ENCODE data around the gene CLIP4.

Gene CLIP4

GRCh38 chr2:29226808-29227207 lies 111.6 kb downstream of the CLIP4 start:
- Histone ChIP-seq H3K27me3 (ENCODE audit: insufficient read depth, low read depth) (no peaks in the 10 kb centered on the region), H3K4me1 (ENCODE audit: low read depth, poor library complexity, severe bottlenecking) (no peaks in the 10 kb centered on the region), H4K20me1 (ENCODE audit: insufficient read depth) (no peaks in the 10 kb centered on the region), H2AFZ (ENCODE audit: low read depth) (no peak overlapping the region), H3K9ac (no peak overlapping the region), H3K4me2 (no peak overlapping the region), H3K79me2 (ENCODE audit: insufficient read depth, low read depth) (no peaks in the 10 kb centered on the region), H3K36me3 (ENCODE audit: insufficient read depth) (no peaks in the 10 kb centered on the region), H3K4me3 (IDR thresholded peaks at IDR 0.05; ENCODE audit: insufficient read depth, low read depth, low read length) (no peak overlapping the region), H3K27ac (no peak overlapping the region)
- TF ChIP-seq, protein P1, sequence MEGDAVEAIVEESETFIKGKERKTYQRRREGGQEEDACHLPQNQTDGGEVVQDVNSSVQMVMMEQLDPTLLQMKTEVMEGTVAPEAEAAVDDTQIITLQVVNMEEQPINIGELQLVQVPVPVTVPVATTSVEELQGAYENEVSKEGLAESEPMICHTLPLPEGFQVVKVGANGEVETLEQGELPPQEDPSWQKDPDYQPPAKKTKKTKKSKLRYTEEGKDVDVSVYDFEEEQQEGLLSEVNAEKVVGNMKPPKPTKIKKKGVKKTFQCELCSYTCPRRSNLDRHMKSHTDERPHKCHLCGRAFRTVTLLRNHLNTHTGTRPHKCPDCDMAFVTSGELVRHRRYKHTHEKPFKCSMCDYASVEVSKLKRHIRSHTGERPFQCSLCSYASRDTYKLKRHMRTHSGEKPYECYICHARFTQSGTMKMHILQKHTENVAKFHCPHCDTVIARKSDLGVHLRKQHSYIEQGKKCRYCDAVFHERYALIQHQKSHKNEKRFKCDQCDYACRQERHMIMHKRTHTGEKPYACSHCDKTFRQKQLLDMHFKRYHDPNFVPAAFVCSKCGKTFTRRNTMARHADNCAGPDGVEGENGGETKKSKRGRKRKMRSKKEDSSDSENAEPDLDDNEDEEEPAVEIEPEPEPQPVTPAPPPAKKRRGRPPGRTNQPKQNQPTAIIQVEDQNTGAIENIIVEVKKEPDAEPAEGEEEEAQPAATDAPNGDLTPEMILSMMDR (conservative IDR thresholded peaks at IDR 0.05; ENCODE audit: low read depth, low read length) = no peak

- Histone ChIP-seq H3K36me3 (ENCODE audit: insufficient read depth) (no peaks in the 10 kb centered on the region), H3K4me3 (IDR thresholded peaks at IDR 0.05; ENCODE audit: insufficient read depth, low read depth, low read length) (no peak overlapping the region), H4K20me1 (ENCODE audit: insufficient read depth) (no peaks in the 10 kb centered on the region), H2AFZ (ENCODE audit: low read depth) (no peak overlapping the region), H3K4me1 (ENCODE audit: low read depth, poor library complexity, severe bottlenecking) (no peaks in the 10 kb centered on the region), H3K4me2 (no peak overlapping the region), H3K27me3 (ENCODE audit: insufficient read depth, low read depth) (no peaks in the 10 kb centered on the region), H3K27ac (no peak overlapping the region), H3K9ac (no peak overlapping the region), H3K79me2 (ENCODE audit: insufficient read depth, low read depth) (no peaks in the 10 kb centered on the region)
- TF ChIP-seq, protein P1 (conservative IDR thresholded peaks at IDR 0.05; ENCODE audit: low read depth, low read length) = no peak
Measured at GRCh38 chr2:29227935-29228675, 112.9 kb downstream of the CLIP4 start.

GRCh38 chr2:29228947-29229346 lies 113.7 kb downstream of the CLIP4 start:
- Histone ChIP-seq H3K4me1 (ENCODE audit: low read depth, poor library complexity, severe bottlenecking) (no peaks in the 10 kb centered on the region), H3K79me2 (ENCODE audit: insufficient read depth, low read depth) (no peaks in the 10 kb centered on the region), H3K27me3 (ENCODE audit: insufficient read depth, low read depth) (no peaks in the 10 kb centered on the region)

GRCh38 chr2:29229640-29230039 lies 114.4 kb downstream of the CLIP4 start:
- Histone ChIP-seq H4K20me1 (ENCODE audit: insufficient read depth) (no peaks in the 10 kb centered on the region), H3K36me3 (ENCODE audit: insufficient read depth) (no peaks in the 10 kb centered on the region), H3K4me1 (ENCODE audit: low read depth, poor library complexity, severe bottlenecking) (no peaks in the 10 kb centered on the region), H3K4me2 (no peak overlapping the region), H3K27me3 (ENCODE audit: insufficient read depth, low read depth) (no peaks in the 10 kb centered on the region), H2AFZ (ENCODE audit: low read depth) (no peak overlapping the region), H3K4me3 (IDR thresholded peaks at IDR 0.05; ENCODE audit: insufficient read depth, low read depth, low read length) (no peak overlapping the region), H3K27ac (no peak overlapping the region), H3K79me2 (ENCODE audit: insufficient read depth, low read depth) (no peaks in the 10 kb centered on the region), H3K9ac (no peak overlapping the region)
- TF ChIP-seq, protein P1 (conservative IDR thresholded peaks at IDR 0.05; ENCODE audit: low read depth, low read length) = no peak

More at GRCh38 chr2:29228947-29229346, 113.7 kb downstream of the CLIP4 start:
- TF ChIP-seq, protein P1 (conservative IDR thresholded peaks at IDR 0.05; ENCODE audit: low read depth, low read length) = no peak
- Histone ChIP-seq H3K36me3 (ENCODE audit: insufficient read depth) (no peaks in the 10 kb centered on the region), H2AFZ (ENCODE audit: low read depth) (no peak overlapping the region), H3K4me2 (no peak overlapping the region), H4K20me1 (ENCODE audit: insufficient read depth) (no peaks in the 10 kb centered on the region), H3K27ac (no peak overlapping the region), H3K9ac (no peak overlapping the region), H3K4me3 (IDR thresholded peaks at IDR 0.05; ENCODE audit: insufficient read depth, low read depth, low read length) (no peak overlapping the region)

All from KMS-11 (cell line).